ENCODE results near the gene MAPKAP1. TPM values are rescaled to one million over a fixed set of nuclear protein-coding genes. Genes with fewer than 3 reads are reported as not detected.
A peak's percentile ranks its signal among the peaks of the same experiment; 100 is the strongest.

The MAPKAP1 gene
- polyA plus RNA-seq, 1 donor from 2014 or later, result 57.5 TPM

DNA sequence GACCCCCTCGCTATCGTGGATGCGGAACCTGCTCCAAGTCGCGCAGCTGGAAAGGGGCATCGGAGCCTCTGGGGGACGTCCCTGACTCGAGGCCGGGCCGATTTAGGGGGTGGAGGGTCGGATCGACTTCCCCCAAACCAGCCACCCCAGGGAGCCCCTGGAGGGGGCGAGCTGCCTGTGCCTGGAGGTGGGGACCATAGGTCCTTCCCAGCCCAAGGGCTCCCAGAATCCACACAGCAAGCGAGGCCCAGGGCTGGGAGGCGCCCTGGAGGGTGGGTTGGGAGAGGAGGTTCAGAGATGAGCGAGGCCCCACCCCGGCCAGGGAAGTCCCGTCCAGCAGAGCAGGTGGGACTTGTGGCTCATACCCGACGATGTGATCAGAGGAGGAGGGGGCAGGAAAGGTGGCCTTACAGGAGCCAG is 297.8 kb downstream of the MAPKAP1 start:
- Histone ChIP-seq H2AFZ (ENCODE audit: low read depth, low read length) (no peak overlapping the region), H4K20me1 (ENCODE audit: insufficient read depth) (no peaks in the 10 kb centered on the region)
- TF ChIP-seq MXI1 (conservative IDR thresholded peaks at IDR 0.05; ENCODE audit: poor library complexity, severe bottlenecking), result no peak
- TF ChIP-seq, protein P1, sequence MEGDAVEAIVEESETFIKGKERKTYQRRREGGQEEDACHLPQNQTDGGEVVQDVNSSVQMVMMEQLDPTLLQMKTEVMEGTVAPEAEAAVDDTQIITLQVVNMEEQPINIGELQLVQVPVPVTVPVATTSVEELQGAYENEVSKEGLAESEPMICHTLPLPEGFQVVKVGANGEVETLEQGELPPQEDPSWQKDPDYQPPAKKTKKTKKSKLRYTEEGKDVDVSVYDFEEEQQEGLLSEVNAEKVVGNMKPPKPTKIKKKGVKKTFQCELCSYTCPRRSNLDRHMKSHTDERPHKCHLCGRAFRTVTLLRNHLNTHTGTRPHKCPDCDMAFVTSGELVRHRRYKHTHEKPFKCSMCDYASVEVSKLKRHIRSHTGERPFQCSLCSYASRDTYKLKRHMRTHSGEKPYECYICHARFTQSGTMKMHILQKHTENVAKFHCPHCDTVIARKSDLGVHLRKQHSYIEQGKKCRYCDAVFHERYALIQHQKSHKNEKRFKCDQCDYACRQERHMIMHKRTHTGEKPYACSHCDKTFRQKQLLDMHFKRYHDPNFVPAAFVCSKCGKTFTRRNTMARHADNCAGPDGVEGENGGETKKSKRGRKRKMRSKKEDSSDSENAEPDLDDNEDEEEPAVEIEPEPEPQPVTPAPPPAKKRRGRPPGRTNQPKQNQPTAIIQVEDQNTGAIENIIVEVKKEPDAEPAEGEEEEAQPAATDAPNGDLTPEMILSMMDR (IDR thresholded peaks at IDR 0.05; ENCODE audit: poor library complexity, severe bottlenecking), result no peak
- TF ChIP-seq, protein P2, sequence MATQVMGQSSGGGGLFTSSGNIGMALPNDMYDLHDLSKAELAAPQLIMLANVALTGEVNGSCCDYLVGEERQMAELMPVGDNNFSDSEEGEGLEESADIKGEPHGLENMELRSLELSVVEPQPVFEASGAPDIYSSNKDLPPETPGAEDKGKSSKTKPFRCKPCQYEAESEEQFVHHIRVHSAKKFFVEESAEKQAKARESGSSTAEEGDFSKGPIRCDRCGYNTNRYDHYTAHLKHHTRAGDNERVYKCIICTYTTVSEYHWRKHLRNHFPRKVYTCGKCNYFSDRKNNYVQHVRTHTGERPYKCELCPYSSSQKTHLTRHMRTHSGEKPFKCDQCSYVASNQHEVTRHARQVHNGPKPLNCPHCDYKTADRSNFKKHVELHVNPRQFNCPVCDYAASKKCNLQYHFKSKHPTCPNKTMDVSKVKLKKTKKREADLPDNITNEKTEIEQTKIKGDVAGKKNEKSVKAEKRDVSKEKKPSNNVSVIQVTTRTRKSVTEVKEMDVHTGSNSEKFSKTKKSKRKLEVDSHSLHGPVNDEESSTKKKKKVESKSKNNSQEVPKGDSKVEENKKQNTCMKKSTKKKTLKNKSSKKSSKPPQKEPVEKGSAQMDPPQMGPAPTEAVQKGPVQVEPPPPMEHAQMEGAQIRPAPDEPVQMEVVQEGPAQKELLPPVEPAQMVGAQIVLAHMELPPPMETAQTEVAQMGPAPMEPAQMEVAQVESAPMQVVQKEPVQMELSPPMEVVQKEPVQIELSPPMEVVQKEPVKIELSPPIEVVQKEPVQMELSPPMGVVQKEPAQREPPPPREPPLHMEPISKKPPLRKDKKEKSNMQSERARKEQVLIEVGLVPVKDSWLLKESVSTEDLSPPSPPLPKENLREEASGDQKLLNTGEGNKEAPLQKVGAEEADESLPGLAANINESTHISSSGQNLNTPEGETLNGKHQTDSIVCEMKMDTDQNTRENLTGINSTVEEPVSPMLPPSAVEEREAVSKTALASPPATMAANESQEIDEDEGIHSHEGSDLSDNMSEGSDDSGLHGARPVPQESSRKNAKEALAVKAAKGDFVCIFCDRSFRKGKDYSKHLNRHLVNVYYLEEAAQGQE (IDR thresholded peaks at IDR 0.05; ENCODE audit: borderline replicate concordance), result no peak
- no peak for TF ChIP-seq SMC3 (conservative IDR thresholded peaks at IDR 0.05; ENCODE audit: poor library complexity)
- no peak for TF ChIP-seq TAF1 (IDR thresholded peaks at IDR 0.05; ENCODE audit: low read depth)
- no peak for TF ChIP-seq EP300 (conservative IDR thresholded peaks at IDR 0.05; ENCODE audit: poor library complexity, severe bottlenecking)
- no peak for TF ChIP-seq POLR2AphosphoS5 (IDR thresholded peaks at IDR 0.05)
- no peak for TF ChIP-seq RAD21 (conservative IDR thresholded peaks at IDR 0.05)
- no peak for TF ChIP-seq EZH2 (IDR thresholded peaks at IDR 0.05; ENCODE audit: borderline replicate concordance, insufficient read depth, low read length, poor library complexity, severe bottlenecking)

DNA sequence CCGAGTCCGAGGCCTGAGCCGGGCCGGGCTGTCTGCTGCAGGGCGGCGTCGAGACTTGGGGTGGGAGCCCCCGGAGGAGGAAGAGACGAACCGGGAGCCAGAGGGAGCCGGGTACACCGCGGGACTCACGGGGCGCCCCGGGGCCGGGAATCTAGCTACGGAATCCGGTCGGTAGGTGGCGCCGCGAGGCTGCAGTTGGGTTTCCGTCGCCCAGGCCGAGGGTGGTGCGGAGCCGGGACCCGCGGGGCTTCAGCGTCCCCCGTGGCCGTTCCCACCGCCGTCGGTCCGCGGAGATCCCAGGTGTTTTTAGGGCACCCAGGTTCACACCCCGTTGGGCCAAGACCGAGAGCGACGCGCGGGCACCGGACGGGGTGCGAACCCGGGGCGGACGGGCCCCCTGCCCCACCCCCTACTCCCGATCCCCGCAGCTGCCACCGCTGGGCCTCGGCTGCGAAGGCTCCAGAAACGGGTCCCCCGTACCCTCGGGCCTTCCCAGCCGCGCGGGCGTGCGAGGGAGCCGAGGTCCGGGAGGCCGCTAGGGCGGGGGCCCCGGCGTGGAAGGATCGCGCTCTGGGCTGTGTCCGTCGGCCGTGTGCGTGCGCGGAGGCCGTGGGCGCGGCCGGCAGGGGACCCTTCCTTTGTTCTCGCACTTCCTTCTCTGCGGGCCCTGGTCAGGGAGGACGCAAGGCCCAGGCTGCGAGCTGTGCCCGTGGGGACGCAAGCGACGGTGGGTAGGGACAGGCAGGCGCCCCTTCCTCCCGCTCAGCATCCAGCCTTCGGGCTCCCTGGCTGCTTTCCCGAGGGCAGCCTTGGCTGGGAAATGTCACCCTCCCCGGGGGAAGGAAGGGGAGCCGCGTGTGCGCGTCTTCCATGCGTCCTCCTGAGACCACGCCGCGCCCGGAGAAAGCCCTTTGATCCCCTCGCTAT is 298.8 kb downstream of the MAPKAP1 start:
- no peak overlapping the region for H2AFZ ChIP-seq (ENCODE audit: low read depth, low read length)
- H3K27me3 ChIP-seq (ENCODE audit: insufficient read depth, low read depth, low read length), result no peaks in the 10 kb centered on the region
- TF ChIP-seq MXI1 (conservative IDR thresholded peaks at IDR 0.05; ENCODE audit: poor library complexity, severe bottlenecking), result peak; percentile 14
- peak; percentile 26 for TF ChIP-seq POLR2AphosphoS5 (IDR thresholded peaks at IDR 0.05)
- TF ChIP-seq EZH2 (IDR thresholded peaks at IDR 0.05; ENCODE audit: borderline replicate concordance, insufficient read depth, low read length, poor library complexity, severe bottlenecking), result no peak
- TF ChIP-seq, protein P2 (IDR thresholded peaks at IDR 0.05; ENCODE audit: borderline replicate concordance), result no peak
- TF ChIP-seq EP300 (conservative IDR thresholded peaks at IDR 0.05; ENCODE audit: poor library complexity, severe bottlenecking), result peak; percentile 27
- peak; percentile 24 for TF ChIP-seq TAF1 (IDR thresholded peaks at IDR 0.05; ENCODE audit: low read depth)
- peak; percentile 97 for TF ChIP-seq RAD21 (conservative IDR thresholded peaks at IDR 0.05)
- TF ChIP-seq SMC3 (conservative IDR thresholded peaks at IDR 0.05; ENCODE audit: poor library complexity), result peak; percentile 94
- TF ChIP-seq, protein P1 (IDR thresholded peaks at IDR 0.05; ENCODE audit: poor library complexity, severe bottlenecking), result peak; percentile 95
- no peaks in the 10 kb centered on the region for H3F3A ChIP-seq (ENCODE audit: insufficient read depth, low read length, poor library complexity, severe bottlenecking)
- H4K20me1 ChIP-seq (ENCODE audit: insufficient read depth), result no peaks in the 10 kb centered on the region
- no peak overlapping the region for H3K27ac ChIP-seq (ENCODE audit: low read length)
- H3K79me2 ChIP-seq (replicated peaks; ENCODE audit: insufficient read depth, low read length), result no peaks in the 10 kb centered on the region
- no peaks in the 10 kb centered on the region for H3K36me3 ChIP-seq (ENCODE audit: insufficient read depth, low read length)
- peak overlapping the region; percentile 63 for H3K4me3 ChIP-seq (ENCODE audit: low read length)
- H3K9me3 ChIP-seq (ENCODE audit: low read length), result no peaks in the 10 kb centered on the region
- H3K9ac ChIP-seq (ENCODE audit: low read length), result peak overlapping the region; percentile 54
- no peak overlapping the region for H3K4me2 ChIP-seq (ENCODE audit: low read length)
- no peaks in the 10 kb centered on the region for H3K9me2 ChIP-seq (ENCODE audit: insufficient read depth, low read length)

More for the DNA sequence above, 297.8 kb downstream of the MAPKAP1 start:
- H3K4me3 ChIP-seq (ENCODE audit: low read length), result no peak overlapping the region
- H3K36me3 ChIP-seq (ENCODE audit: insufficient read depth, low read length), result no peaks in the 10 kb centered on the region
- H3F3A ChIP-seq (ENCODE audit: insufficient read depth, low read length, poor library complexity, severe bottlenecking), result no peaks in the 10 kb centered on the region
- no peaks in the 10 kb centered on the region for H3K9me2 ChIP-seq (ENCODE audit: insufficient read depth, low read length)
- no peaks in the 10 kb centered on the region for H3K79me2 ChIP-seq (replicated peaks; ENCODE audit: insufficient read depth, low read length)
- no peak overlapping the region for H3K4me2 ChIP-seq (ENCODE audit: low read length)
- H3K27me3 ChIP-seq (ENCODE audit: insufficient read depth, low read depth, low read length), result no peaks in the 10 kb centered on the region
- no peak overlapping the region for H3K27ac ChIP-seq (ENCODE audit: low read length)
- no peak overlapping the region for H3K9ac ChIP-seq (ENCODE audit: low read length)
- H3K9me3 ChIP-seq (ENCODE audit: low read length), result no peaks in the 10 kb centered on the region
